WERI-Rb-1 (cell line): ENCODE results near the gene TRMT2B.
"Not testable (repeated sequence)": the region's sequence is repeated elsewhere in the genome, so short reads cannot be mapped to it uniquely, and the experiment has no call there.

ENCODE experiments used
- DNase-seq: peaks from one replicate; pipeline ENCODE4 v3.0.0-alpha.2; 2020
- H3K27ac ChIP-seq: fragments of 250-450 bp; sonication (Bioruptor Pico); 2 replicates; pipeline ENCODE4 v1.5.1; 2020; ENCODE audit warnings: mild to moderate bottlenecking, moderate library complexity
- H3K27me3 ChIP-seq: fragments of 250-450 bp; sonication (Bioruptor Pico); 2 replicates; pipeline ENCODE4 v1.5.1; 2021; ENCODE audit warnings: mild to moderate bottlenecking, low read depth, moderate library complexity; ENCODE audit not compliant: insufficient read depth, severe bottlenecking
- H3K36me3 ChIP-seq: fragments of 250-450 bp; sonication (Bioruptor Pico); 2 replicates; pipeline ENCODE4 v1.5.1; 2020; ENCODE audit warnings: mild to moderate bottlenecking, moderate library complexity
- H3K4me3 ChIP-seq: 2 replicates; pipeline ENCODE4 v1.5.1; 2011; ENCODE audit warnings: low read depth, mild to moderate bottlenecking, control low read depth, low read length
- H3K9me3 ChIP-seq: fragments of 250-450 bp; sonication (Bioruptor Pico); 2 replicates; pipeline ENCODE4 v1.5.1; 2021; ENCODE audit warnings: mild to moderate bottlenecking, moderate library complexity; ENCODE audit not compliant: severe bottlenecking
- CTCF ChIP-seq: IDR thresholded peaks from 2 replicates; pipeline ENCODE4 v1.5.1; 2011; ENCODE audit warnings: low read depth, mild to moderate bottlenecking, control low read depth, inconsistent platforms, low read length

TRMT2B gene

GRCh38 chrX:100990139-100990538, 61.8 kb downstream of the TRMT2B start:
- TF ChIP-seq CTCF = no peak
- H3K4me3 ChIP-seq = no peak overlapping the region
- DNase-seq = no peak
- no peaks in the 10 kb centered on the region for H3K9me3 ChIP-seq
- peaks cover 6% of the 10 kb centered on the region for H3K27me3 ChIP-seq
- H3K27ac ChIP-seq = no peak overlapping the region
- H3K36me3 ChIP-seq = no peaks in the 10 kb centered on the region

- no peaks in the 10 kb centered on the region for H3K9me3 ChIP-seq
Observed at GRCh38 chrX:100984818-100985217, 67.1 kb downstream of the TRMT2B start.

GRCh38 chrX:100981498-100981845, 70.4 kb downstream of the TRMT2B start:
- DNase-seq, H3K36me3 ChIP-seq, H3K9me3 ChIP-seq, H3K27ac ChIP-seq, H3K4me3 ChIP-seq, H3K27me3 ChIP-seq: not testable (repeated sequence)

More at GRCh38 chrX:100984818-100985217, 67.1 kb downstream of the TRMT2B start:
- no peak for TF ChIP-seq CTCF
- DNase-seq = no peak
- no peak overlapping the region for H3K27ac ChIP-seq
- no peaks in the 10 kb centered on the region for H3K36me3 ChIP-seq
- peaks cover 3% of the 10 kb centered on the region for H3K27me3 ChIP-seq
- no peak overlapping the region for H3K4me3 ChIP-seq

- no peaks in the 10 kb centered on the region for H3K9me3 ChIP-seq
- H3K27me3 ChIP-seq = no peaks in the 10 kb centered on the region
- no peak overlapping the region for H3K4me3 ChIP-seq
- no peak overlapping the region for H3K27ac ChIP-seq
- no peaks in the 10 kb centered on the region for H3K36me3 ChIP-seq
- no peak for TF ChIP-seq CTCF
- no peak for DNase-seq
Observed at GRCh38 chrX:100980608-100981497, 71.1 kb downstream of the TRMT2B start.

- no peak for DNase-seq
- Histone ChIP-seq H3K27ac (no peak overlapping the region), H3K9me3 (no peaks in the 10 kb centered on the region), H3K27me3 (no peaks in the 10 kb centered on the region), H3K36me3 (no peaks in the 10 kb centered on the region), H3K4me3 (no peak overlapping the region)
- no peak for TF ChIP-seq CTCF
Observed at GRCh38 chrX:100979881-100980607, 71.9 kb downstream of the TRMT2B start.

- no peaks in the 10 kb centered on the region for H3K9me3 ChIP-seq
- no peaks in the 10 kb centered on the region for H3K36me3 ChIP-seq
- H3K27me3 ChIP-seq = no peaks in the 10 kb centered on the region
- DNase-seq = no peak
- no peak for TF ChIP-seq CTCF
- no peak overlapping the region for H3K4me3 ChIP-seq
- no peak overlapping the region for H3K27ac ChIP-seq
Observed at GRCh38 chrX:100976211-100976610, 75.7 kb downstream of the TRMT2B start.
